NOMO-1 treated with DMSO at 0.1 percent for 48 hours (cell line): ENCODE data around the gene C1orf50.
A peak's percentile ranks its signal among the peaks of the same experiment; 100 is the strongest.
"Not testable (repeated sequence)": the region's sequence is repeated elsewhere in the genome, so short reads cannot be mapped to it uniquely, and the experiment has no call there.

ENCODE experiments used
- DNase-seq: peaks from one replicate; lab custom pipeline; 2025; ENCODE audit not compliant: unreplicated experiment; lab: John Stamatoyannopoulos, UW

C1orf50 gene

DNA sequence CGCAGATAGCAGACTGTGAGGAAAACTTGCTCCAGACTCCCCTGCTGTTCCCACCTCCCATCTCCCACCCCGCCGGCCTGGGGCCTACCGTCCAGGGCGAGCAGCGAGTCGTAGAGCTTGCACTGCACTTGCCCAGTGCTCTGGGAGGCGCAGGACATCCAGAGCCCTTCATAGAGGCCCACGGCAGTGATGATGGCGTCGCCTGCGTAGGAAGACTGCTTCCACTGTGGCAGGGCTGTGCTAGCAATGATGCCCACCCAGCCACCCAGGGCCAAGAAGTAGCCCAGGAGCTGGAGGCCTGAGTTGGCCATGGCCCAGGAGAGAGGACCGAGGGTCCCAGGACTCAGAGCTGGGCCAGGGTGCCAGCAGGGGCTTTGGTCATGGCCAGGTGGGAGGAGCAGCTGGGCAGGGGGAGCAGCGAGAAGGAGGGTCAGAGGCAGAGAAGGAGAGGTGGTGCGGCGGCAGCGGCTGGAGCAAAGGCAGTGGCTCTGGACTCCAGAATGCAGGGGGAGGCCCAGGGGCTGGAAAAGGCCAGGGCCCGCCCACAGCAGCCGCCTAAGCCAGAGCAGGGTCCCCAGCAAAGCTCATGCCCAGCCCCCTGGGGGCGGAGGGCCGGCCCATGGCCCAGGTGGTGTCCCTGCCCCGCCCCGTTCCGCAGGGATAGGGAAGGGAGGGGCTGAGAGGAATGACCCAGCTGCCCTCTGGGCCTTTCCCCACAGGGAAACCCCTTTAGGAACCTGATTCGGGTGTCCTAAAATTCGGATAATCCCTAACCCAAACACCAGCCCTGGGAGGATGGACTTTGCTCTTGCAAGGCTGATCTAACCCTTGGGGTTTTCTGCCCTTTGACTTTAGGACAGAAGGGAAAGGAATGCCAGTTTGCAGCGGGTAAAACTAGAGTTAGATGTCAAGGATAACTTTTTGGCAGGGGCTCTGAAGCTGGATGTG, 27.0 kb upstream of the C1orf50 start, which contains the start of gene CLDN19:
Gene CLDN19, minus strand, starts transcription at position 484 of the 948 bp plus-strand sequence. Its CDS starts 173 bp downstream, at position 311.
- no peak for DNase-seq

DNA sequence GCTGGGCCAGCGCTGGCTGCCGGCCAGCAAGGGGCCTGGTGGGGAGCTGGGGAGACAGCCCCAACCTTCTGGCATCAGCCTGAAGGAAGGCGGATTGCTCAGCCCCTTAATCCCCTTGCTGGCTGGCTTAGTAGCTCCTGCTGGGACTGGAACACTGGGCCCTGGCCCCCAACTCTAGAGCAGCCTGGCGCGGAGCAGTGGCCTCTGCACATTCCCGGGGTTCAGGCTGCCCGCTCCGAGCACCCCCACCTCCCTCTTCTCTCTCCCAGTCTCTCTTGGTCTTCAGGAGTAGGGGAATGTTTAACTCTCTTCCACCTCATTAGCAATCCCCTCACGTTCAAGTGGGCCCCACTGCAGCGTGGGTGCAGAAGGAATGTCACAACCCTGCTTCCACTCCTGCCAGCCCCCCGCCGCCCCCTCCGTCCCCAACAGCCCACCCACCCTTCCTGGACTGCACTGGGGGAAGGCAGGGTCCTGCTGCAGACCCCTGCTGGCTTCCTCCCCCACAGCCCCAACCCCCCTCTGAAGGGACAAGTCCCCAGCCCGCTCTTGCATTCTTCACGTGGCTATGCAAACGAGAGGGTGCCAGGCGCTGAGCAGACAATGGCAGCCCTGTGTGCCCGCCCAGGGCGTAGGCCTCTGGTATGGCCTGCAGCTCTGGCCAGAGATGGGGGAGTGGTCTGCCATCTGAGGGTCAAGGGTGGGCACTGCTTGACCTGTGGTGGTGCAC, 26.0 kb upstream of the C1orf50 start:
- no peak for DNase-seq

DNA sequence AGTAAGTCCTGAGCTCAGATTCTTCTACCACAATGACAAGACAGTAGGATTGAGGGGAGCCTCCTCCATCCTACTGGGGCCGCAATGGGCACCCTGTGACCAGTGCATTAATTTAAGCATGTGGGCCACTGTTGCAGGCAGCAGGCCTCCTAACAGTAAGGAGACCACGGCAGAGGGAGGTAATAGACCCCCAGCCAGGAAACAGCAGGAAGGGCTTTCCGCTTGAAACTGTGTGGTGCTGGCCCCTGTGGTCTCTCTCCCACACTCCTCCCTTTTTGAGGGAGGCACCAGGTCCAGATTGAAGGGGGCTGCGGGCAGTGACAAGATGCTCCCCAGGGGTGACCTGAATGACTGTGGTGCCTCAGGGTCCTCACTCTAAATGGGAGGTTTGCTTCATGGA, 25.3 kb upstream of the C1orf50 start:
- DNase-seq, result no peak

DNA sequence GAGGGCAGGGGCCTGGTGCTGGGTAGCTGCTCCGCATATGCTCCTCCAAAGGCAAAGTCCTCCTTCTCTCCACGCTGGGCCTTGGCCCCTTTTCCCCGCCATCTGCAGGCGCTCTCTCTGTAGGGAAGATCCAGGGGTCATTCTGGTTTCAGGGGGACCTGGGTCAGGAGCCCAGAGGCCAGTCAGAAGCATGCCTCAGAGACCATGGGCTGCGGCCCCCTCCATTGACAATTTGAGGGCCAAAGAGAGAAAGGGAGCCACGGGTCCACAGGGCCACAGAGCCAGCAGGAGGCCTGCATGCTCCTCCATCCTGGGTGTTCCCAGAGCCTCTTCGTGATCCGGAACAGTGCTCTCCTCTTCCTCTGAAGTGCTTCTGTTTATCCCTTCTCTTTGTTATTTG, 24.9 kb upstream of the C1orf50 start:
- DNase-seq, result no peak

DNA sequence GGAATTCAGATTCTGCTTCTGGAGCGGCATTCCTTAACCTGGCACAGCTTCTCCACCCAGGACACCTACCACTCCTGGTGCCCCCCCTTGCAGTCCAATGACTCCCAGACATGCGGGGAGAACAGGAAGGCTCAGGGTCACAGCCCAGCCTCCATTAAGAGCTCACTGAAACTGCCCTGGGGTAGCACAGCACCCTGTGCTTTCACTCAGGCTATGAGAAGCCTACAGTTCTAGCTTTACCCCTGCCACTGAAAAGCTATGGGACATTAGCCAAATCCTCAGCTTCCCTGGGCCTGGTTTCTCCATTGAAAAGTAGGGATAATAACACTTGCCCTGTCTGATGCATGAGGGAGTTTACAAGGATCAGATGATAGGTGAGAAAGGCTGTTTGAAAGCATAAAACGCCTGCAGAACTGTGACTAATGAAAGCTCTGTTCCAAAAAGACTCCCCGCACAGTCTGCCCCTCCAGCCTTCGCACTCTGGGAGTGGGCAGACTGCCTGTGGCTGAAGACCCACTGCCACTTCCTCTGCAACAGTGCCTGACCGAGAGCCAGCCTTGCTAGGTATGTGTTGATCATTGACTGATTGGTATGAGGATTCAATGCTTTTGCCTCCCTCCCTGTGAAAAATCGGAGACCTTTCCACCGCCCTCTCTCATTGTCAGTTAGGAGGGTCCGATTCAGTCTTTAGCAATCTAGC, 24.3 kb upstream of the C1orf50 start:
- DNase-seq, result no peak

DNA sequence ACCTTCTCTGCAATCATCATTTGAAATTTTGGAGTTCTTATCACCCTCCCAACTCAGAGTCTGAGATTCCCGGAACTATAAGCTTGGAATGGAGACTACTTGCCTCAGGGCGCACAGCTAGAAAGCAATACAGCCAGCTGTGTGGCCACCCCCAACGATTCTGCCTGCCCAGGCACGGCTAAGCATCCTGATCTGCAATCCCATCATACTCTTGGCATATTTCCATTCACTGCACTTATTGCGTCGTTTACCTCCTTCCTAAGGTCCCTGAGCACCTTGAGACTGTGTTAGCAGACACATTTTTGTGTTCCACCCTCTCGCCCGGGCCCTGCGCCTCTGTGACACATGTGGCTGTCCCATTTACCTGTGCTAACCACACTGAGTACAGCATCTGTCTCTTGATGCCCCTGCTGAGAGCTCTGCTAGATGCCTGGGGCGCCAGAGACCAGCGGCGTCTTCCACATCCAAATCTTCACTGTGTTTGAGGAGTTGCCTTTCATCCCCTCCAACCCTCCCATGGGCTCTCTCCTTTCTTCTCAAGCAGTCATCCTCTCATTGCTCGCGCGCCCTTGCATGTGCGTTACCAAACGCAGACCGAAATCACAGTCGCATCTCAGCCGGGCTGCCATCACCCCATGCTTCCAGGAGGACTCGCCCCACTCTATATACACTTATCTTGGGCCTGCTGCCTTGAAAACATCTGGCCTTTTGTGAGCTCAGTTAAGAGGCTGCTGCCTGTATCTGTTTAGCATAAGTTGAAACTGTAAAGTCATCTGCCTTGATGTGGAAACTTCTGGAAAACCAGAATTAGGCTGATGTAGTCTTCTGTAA, 23.5 kb upstream of the C1orf50 start:
- no peak for DNase-seq

DNA sequence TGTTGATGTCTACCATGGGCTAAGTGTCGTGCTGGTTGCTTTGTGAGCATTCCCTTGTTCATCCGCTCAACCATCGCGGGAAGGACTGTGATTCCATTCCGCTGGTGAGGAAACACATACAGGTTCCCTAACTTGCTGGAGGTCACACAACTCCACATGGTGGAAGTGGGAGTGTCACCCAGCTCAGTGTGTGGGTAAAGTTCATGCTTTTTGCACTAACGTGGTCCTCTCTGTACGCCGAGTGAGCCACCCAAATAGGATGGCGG, 23.0 kb upstream of the C1orf50 start:
- no peak for DNase-seq

DNA sequence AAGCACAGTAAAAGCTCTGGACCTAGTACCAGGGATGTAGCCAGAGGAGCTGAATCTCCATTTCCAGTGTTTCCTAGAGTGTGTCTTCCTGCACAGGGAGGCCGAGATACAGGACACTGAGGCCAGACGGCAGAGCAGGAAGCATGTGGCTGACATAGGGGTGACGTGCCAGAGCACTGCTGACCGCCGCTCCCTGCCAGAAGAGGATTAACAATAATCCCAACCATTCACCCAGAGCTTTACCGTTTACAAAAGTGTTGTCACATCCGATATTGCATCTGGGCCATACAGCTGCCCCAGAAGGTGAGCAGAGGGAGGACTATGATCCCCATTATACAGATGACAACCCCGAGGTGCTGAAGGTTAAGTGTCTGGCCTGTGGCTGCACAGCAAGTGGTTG, 21.2 kb upstream of the C1orf50 start:
- no peak for DNase-seq

DNA sequence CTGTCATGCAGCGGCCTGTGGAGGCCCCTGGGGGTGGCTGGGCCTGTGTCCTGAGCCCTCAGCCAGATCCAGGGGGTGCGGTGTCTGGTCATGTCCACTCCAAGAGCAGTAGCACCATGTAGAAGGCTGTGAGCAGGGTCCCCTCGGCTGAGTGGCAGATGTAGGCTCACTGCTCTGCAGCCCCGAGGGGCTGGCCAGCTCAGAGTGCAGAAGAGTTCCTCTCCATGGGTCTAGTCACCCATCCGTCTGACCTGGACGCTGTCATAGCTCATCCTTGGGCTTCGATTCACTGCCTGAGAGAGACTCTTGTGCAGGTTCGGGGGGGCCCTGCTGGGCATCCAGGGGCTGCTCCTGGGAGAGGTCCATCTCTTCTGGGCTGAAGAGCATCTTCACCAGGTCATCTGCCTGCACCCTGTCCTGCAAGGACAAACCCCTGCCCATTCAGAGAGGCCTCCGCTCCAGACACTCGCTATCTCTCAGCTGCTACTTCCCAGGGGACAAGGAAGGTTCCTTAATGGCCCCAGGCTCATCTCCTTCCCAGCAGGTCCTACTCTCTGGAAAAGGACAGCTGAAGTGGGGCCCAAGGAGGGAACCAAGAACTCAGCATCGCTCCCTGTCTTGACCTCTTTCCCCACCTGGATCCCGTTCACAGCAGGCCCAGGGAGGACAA, 20.5 kb upstream of the C1orf50 start:
- DNase-seq, result no peak

DNA sequence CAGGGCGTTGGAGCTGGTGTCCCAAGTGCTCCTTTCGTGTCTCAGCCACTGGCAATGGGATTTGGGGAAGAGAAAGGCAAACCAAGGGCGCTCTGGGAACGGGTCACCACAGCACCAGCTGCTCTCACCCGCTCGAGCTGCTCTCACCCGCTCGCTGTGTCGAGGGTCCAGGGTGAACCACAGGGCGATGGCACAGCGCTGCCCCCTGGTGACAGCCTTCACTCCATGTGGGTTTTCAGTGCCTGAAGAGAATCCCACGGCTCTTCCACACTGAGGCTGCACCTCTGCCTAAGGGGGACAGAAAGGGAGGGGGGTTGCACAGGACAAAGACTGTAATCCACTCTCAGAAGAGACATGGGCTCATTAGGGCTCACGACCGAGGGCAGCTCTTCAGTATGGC, 19.9 kb upstream of the C1orf50 start:
- no peak for DNase-seq

DNA sequence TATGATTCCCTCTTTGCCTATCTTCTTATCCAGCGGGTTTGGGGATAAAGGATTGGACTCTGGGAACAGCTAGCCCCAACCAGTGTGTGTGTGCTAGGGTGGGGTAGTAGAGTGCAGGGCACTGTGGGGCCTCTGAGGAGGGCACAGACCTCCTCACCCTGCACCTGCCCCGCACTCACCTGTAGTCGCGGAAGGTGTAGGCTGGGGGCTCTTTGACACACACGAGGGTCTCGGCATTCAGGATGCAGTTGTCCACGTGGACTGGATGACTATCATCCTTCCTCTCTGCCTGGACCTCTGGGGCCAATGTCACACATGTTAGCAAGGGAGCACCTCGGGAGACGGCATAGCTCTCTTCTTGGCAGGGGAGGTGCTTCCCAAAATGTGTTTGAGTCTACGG, 19.0 kb upstream of the C1orf50 start:
- no peak for DNase-seq

DNA sequence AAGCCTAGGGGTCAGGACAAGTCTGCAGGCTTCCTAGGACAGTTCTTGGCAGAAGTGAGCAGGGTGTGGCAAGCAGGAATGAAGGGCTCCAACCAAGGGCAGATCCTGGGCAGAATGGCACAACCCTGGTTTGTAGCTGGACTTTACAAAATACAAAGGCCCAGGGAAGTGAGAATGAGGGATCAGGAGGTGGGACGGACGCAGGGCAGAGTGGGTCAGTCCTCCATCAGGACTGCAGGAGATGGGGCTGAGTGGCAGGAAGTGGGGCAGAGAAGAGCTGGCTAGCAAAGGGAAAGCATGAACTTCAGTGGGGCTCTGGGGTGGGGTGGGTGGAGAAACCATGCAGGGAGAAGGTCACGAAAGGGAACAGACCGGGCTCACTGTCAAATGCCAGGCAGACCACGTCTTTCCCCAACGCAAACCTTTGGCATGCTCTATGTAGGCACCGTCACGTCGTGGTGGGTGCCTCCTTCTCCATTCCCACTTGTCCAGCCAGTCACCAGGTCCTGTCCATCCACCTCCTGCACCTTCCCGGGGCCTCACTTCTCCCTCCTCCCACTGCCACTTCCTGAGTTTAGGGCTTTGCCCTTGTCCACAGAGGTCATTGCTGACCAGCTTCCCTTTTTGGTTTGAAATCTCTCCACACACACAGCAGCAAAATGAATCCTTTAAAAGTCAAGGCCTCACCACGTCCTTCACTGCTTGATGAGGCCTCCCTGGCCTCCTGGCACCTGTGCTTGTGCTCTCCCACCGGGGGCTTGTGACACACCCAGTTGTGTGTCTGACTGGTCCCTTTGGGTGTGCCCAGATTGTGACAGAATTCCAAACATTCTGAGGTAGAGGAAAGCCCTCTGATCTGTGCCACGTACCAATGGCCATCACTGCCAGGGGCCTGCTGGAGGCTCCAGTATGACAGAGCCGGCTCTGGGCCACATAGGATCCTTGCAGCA, 18.3 kb upstream of the C1orf50 start:
- DNase-seq, result peak; percentile 26

DNA sequence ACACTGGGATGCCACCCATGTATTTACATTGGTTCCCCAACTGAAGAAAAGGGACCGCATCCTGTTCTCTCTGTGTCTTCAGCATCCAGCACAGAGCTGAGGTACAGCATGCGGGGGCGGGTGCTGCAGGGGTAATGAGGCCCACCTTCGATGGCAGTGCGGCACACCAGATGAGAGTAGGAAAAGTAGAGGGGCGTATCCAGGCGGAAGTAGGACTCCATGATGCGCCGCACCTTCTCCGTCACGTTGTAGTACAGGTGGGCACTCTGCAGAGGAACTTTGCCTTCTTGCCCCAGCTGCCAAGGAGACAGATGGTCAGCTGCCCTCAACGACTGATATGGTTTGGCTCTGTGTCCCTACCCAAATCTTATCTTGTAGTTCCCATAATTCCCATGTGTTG, 17.0 kb upstream of the C1orf50 start:
- DNase-seq, result no peak

DNA sequence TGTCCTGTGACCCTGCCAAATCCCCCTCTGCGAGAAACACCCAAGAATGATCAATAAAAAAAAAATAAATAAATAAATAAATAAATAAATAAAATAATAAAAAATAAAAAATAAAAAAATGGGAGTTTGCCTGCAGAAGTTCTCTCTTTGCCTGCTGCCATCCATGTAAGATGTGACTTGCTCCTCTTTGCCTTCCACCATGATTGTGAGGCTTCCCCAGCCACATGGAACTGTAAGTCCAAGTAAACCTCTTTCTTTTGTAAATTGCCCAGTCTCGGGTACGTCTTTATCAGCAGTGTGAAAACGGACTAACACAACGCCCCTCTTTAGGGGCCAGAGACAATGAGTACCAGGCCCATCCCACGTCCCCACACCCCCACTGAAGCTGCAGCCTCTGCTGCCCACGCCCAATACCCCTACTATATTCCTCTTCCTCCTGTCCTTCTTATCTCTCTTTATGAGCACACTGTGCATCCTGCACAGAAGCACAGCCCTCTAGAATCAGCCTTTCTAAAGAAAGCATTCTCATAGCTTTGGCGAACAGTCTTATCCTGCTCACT, 15.5 kb upstream of the C1orf50 start:
- DNase-seq, result not testable (repeated sequence)

DNA sequence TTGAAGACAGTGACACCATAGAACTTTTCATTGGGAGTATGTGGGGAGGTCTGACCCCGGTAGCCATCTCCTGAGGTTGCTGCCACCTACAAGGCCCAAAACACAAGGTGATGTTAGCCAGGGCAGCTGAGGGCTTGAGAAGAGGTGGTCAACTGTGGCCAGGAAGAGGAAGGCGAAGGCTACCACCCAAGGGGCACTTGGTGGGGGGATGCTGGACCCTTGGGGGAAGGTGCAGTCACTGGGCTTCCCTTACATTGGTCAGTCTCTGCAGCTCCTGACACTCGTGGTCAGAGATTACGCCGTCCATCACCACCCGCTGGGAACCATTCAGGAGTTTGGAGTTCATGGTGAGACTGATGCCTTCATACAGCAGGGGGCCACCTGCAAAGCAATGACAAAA, 14.8 kb upstream of the C1orf50 start:
- DNase-seq, result no peak

DNA sequence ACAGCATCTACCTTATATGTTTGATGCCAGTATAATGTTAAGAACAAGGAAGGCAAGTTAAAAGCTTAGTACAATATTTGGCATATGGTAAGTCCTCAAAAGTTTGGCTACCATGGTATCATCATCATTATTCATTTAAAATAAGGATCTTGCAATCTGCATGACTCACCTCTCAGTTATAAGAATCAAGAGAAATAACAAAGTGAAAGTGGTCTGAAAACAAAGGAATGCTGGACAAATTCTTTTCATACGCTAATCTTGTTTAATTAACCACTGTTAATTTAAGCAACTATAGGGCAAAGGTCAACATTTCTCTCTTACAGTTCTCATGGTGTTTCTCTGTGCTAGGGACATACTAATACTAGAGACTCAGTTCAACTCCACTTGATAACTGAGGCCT, 14.0 kb upstream of the C1orf50 start:
- no peak for DNase-seq

DNA sequence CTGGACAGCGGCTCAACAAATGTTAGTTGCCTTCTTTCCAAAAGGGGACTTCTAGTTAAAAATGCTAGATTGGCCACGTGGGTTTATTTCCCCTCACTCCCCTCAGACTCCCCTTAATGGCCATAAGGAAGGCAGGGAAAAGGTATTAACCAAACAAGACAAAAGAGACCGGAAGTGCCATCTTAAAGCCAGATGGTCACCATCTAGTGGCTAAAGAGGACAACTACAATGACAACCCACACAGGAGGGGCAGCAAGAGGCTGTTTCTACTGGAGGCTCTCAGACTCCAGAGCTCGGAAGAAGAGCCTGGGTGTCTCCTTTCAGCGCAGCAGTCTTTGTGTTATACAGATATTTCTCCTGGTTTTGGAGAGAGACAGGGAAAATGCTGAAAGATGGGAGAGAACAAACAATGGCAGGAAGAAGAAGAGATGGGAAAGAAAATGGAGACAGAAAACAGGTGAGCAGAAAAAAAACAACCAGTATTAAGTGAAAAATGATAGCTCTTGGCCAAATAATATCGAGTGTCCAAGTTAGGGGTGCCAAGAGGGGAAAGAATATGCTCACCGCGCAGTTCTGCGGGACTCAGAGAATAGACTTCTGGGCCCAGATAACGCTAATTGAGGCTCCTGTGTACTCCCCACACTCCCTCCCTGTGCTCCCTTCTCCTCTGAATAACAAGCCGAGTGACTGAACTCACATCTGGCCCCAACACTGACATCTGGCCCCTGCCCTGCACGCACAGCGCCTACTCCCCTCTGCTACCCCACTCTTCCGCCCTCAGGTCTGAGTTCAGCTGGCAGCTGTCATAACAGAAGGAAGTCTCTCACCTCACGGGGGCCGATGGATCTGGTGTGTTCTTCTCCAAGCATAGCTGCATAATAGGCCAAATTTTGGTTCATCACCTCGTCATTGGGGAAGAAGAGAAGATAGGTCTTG, 9.8 kb upstream of the C1orf50 start:
- DNase-seq, result peak; percentile 73

DNA sequence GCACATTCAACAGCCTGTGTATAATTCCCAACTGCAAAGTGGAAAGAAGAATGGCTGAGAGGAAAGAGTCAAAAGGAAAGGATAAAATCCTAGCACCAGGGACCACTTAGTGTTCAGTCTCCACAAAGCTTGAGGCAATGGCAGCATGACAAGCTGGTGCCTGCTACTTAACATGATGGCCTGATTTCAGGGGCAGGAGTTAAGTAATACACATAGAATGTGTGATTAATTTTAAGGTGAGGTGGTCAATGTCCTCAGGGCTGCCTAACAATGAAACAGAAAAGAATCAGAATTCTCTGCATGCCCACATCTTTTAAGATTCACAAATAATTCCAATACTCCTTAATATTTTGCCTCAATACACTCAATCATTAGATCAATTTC, 9.2 kb upstream of the C1orf50 start:
- no peak for DNase-seq
